ENCODE results near the gene MTFMT. TPM values are rescaled to one million over a fixed set of nuclear protein-coding genes. Genes with fewer than 3 reads are reported as not detected.

MTFMT gene
- total RNA-seq, 1 donor from 2014 or later: 30.3 TPM

DNA sequence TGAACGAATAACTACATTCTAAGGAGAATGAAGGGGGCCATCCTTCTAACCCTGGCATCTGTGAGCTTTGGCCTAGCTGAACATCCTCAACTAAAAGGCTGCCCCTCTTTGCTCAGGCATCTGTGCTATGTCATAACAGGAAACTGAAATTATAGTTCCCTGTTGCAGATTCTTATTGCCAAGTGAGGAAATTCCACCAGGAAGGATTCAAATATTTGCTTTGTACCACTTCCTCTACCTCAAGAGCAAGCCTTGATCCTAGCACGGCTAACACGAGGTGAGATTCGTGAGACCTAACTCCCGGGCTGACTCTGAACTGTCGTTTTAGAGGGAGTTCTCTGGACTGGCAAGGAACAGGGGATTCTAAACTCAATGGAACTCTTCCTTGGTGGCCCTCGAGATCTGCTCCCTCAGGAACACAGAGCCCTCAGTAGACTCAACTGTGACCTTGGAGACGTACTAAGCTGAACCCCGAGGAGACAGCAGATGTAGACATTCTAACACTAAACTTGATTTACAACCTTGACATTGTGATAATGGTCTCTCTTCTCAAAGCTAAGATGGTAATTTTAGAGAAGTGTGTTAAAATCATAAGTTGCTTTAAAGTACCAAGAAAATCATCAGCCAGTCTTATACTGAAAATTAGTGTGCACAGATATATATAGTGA, 43.9 kb downstream of the MTFMT start:
- no peaks in the 10 kb centered on the region for H3K27me3 ChIP-seq
- H3K9ac ChIP-seq: no peak overlapping the region
- H3K27ac ChIP-seq: no peak overlapping the region
- H3K4me2 ChIP-seq: no peak overlapping the region
- Mint-ChIP-seq H3K27ac (no peak overlapping the region), H3K4me1 (peaks cover 46% of the 10 kb centered on the region), H3K27me3 (ENCODE audit: insufficient read depth, low read depth) (peaks cover 4% of the 10 kb centered on the region), H3K36me3 (peaks cover 7% of the 10 kb centered on the region), H3K9me3 (no peaks in the 10 kb centered on the region), H3K4me3 (no peak overlapping the region)
- no peaks in the 10 kb centered on the region for H3K36me3 ChIP-seq
- no peak overlapping the region for H3K4me3 ChIP-seq
- DNase-seq (ENCODE audit: low spot score): no peak
- peaks cover 21% of the 10 kb centered on the region for H3K4me1 ChIP-seq
- H3F3A ChIP-seq (ENCODE audit: low read depth): peaks cover 35% of the 10 kb centered on the region
- TF ChIP-seq EZH2phosphoT487 (IDR thresholded peaks at IDR 0.05) (no peak), EZH2 (IDR thresholded peaks at IDR 0.05) (no peak)
- TF ChIP-seq, protein P1, sequence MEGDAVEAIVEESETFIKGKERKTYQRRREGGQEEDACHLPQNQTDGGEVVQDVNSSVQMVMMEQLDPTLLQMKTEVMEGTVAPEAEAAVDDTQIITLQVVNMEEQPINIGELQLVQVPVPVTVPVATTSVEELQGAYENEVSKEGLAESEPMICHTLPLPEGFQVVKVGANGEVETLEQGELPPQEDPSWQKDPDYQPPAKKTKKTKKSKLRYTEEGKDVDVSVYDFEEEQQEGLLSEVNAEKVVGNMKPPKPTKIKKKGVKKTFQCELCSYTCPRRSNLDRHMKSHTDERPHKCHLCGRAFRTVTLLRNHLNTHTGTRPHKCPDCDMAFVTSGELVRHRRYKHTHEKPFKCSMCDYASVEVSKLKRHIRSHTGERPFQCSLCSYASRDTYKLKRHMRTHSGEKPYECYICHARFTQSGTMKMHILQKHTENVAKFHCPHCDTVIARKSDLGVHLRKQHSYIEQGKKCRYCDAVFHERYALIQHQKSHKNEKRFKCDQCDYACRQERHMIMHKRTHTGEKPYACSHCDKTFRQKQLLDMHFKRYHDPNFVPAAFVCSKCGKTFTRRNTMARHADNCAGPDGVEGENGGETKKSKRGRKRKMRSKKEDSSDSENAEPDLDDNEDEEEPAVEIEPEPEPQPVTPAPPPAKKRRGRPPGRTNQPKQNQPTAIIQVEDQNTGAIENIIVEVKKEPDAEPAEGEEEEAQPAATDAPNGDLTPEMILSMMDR (IDR thresholded peaks at IDR 0.05): no peak
- peaks cover 30% of the 10 kb centered on the region for H3K79me2 ChIP-seq (ENCODE audit: low read depth)
- peaks cover 8% of the 10 kb centered on the region for H4K20me1 ChIP-seq (ENCODE audit: low read depth)
- H2AFZ ChIP-seq (replicated peaks): no peak overlapping the region
- no peaks in the 10 kb centered on the region for H3K9me3 ChIP-seq (ENCODE audit: low read depth)

GRCh38 chr15:64982472-64982871, 47.0 kb downstream of the MTFMT start:
- H3K36me3 ChIP-seq: no peaks in the 10 kb centered on the region
- no peak overlapping the region for H2AFZ ChIP-seq (replicated peaks)
- H3K36me3 Mint-ChIP-seq: peaks cover 3% of the 10 kb centered on the region
- H3K79me2 ChIP-seq (ENCODE audit: low read depth): peaks cover 13% of the 10 kb centered on the region
- H3K4me3 Mint-ChIP-seq: no peak overlapping the region
- no peaks in the 10 kb centered on the region for H3K9me3 Mint-ChIP-seq
- H3K4me1 ChIP-seq: peaks cover 35% of the 10 kb centered on the region
- no peak for DNase-seq (ENCODE audit: low spot score)
- peaks cover 33% of the 10 kb centered on the region for H3F3A ChIP-seq (ENCODE audit: low read depth)
- no peak overlapping the region for H3K9ac ChIP-seq
- peak overlapping the region; percentile 43 for H3K27ac ChIP-seq
- peaks cover 50% of the 10 kb centered on the region for H3K4me1 Mint-ChIP-seq
- peaks cover 2% of the 10 kb centered on the region for H3K27me3 Mint-ChIP-seq (ENCODE audit: insufficient read depth, low read depth)
- H3K27me3 ChIP-seq: no peaks in the 10 kb centered on the region
- no peak overlapping the region for H3K4me3 ChIP-seq
- H3K27ac Mint-ChIP-seq: no peak overlapping the region
- peaks cover 8% of the 10 kb centered on the region for H4K20me1 ChIP-seq (ENCODE audit: low read depth)
- no peak overlapping the region for H3K4me2 ChIP-seq
- TF ChIP-seq EZH2 (IDR thresholded peaks at IDR 0.05) (no peak), EZH2phosphoT487 (IDR thresholded peaks at IDR 0.05) (no peak)
- TF ChIP-seq, protein P1 (IDR thresholded peaks at IDR 0.05): no peak
- no peaks in the 10 kb centered on the region for H3K9me3 ChIP-seq (ENCODE audit: low read depth)

GRCh38 chr15:64981812-64982431, 47.5 kb downstream of the MTFMT start:
- TF ChIP-seq EZH2 (IDR thresholded peaks at IDR 0.05) (no peak), EZH2phosphoT487 (IDR thresholded peaks at IDR 0.05) (no peak)
- TF ChIP-seq, protein P1 (IDR thresholded peaks at IDR 0.05): no peak
- peaks cover 10% of the 10 kb centered on the region for H3K79me2 ChIP-seq (ENCODE audit: low read depth)
- peak overlapping the region; percentile 27 for H3K9ac ChIP-seq
- peaks cover 8% of the 10 kb centered on the region for H4K20me1 ChIP-seq (ENCODE audit: low read depth)
- Mint-ChIP-seq H3K9me3 (no peaks in the 10 kb centered on the region), H3K27me3 (ENCODE audit: insufficient read depth, low read depth) (peaks cover 2% of the 10 kb centered on the region), H3K4me1 (peaks cover 46% of the 10 kb centered on the region), H3K4me3 (no peak overlapping the region), H3K27ac (peak overlapping the region; percentile 78), H3K36me3 (peaks cover 3% of the 10 kb centered on the region)
- H3K27me3 ChIP-seq: no peaks in the 10 kb centered on the region
- H3K4me1 ChIP-seq: peaks cover 35% of the 10 kb centered on the region
- no peak overlapping the region for H2AFZ ChIP-seq (replicated peaks)
- no peak overlapping the region for H3K27ac ChIP-seq
- peaks cover 33% of the 10 kb centered on the region for H3F3A ChIP-seq (ENCODE audit: low read depth)
- H3K4me2 ChIP-seq: no peak overlapping the region
- DNase-seq (ENCODE audit: low spot score): no peak
- H3K4me3 ChIP-seq: no peak overlapping the region
- H3K9me3 ChIP-seq (ENCODE audit: low read depth): no peaks in the 10 kb centered on the region
- H3K36me3 ChIP-seq: no peaks in the 10 kb centered on the region
